A549 (cell line): Measurements from ENCODE around the gene TBC1D1.

Experiments used
- BHLHE40 ChIP-seq: IDR thresholded peaks from 2 replicates; pipeline ENCODE4 v1.6.1; 2012; ENCODE audit warnings: low read depth, low read length, inconsistent platforms
- EP300 ChIP-seq, 2 experiments: fragments of >200 bp; sonication (Bioruptor Twin); formaldehyde crosslinking; IDR thresholded peaks; 2 replicates in 1 of 2; 3 replicates in 1 of 2; pipeline ENCODE4 v1.6.1; 2016 to 2017
- HOXA7 ChIP-seq: fragments of 250-450 bp; sonication (Bioruptor Pico); IDR thresholded peaks from 2 replicates; pipeline ENCODE4 v1.5.0; 2020; ENCODE audit warnings: mild to moderate bottlenecking, moderate library complexity
- MAX ChIP-seq: IDR thresholded peaks from 2 replicates; pipeline ENCODE4 v1.6.1; 2012
- NR3C1 ChIP-seq: fragments of >200 bp; sonication (Bioruptor Twin); formaldehyde crosslinking; IDR thresholded peaks from 3 replicates; pipeline ENCODE4 v1.6.1; 2017
- PBX3 ChIP-seq: IDR thresholded peaks from 2 replicates; pipeline ENCODE4 v1.6.1; 2012
- POLR2A ChIP-seq: IDR thresholded peaks from 2 replicates; pipeline ENCODE4 v1.6.1; 2012; ENCODE audit warnings: mild to moderate bottlenecking, low read length
- POLR2AphosphoS2 ChIP-seq: conservative IDR thresholded peaks from 2 replicates; pipeline ENCODE4 v1.6.1; 2012; ENCODE audit warnings: low read length, improper control_type of control experiment, inconsistent platforms
- ZFP36 ChIP-seq: fragments of 450-650 bp; IDR thresholded peaks from 2 replicates; pipeline ENCODE4 v1.6.1; 2014; ENCODE audit warnings: borderline replicate concordance; ENCODE audit not compliant: partially characterized antibody
- TF ChIP-seq, protein P1 (sequence below): fragments of >200 bp; sonication (Bioruptor Twin); formaldehyde crosslinking; IDR thresholded peaks from 3 replicates; pipeline ENCODE4 v1.5.1; 2016

DNA sequence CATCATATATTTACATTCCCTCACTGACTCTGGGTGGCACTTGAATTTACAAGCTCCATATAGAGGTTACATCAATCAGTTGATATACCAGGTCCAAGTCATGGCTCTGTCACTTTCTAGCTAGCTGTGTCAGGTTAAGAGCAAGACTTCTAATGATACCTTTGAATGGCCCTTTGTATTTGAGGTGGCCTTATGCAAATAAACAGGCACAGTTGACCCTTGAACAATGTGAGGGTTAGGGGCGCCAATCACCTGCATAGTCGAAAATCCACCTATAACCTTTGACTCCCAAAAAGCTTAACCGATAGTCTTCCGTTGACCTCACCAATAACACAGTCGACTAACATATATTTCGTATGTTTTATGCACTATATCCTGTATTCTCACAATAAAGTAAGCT is 68.0 kb downstream of the TBC1D1 start:
- TF ChIP-seq BHLHE40 (no peak), EP300 (IDR thresholded peaks at IDR 0.05) (no peak), MAX (no peak), PBX3 (no peak), POLR2A (no peak), ZFP36 (no peak), HOXA7 (no peak), POLR2AphosphoS2 (no peak), NR3C1 (no peak)
- TF ChIP-seq, protein P1, sequence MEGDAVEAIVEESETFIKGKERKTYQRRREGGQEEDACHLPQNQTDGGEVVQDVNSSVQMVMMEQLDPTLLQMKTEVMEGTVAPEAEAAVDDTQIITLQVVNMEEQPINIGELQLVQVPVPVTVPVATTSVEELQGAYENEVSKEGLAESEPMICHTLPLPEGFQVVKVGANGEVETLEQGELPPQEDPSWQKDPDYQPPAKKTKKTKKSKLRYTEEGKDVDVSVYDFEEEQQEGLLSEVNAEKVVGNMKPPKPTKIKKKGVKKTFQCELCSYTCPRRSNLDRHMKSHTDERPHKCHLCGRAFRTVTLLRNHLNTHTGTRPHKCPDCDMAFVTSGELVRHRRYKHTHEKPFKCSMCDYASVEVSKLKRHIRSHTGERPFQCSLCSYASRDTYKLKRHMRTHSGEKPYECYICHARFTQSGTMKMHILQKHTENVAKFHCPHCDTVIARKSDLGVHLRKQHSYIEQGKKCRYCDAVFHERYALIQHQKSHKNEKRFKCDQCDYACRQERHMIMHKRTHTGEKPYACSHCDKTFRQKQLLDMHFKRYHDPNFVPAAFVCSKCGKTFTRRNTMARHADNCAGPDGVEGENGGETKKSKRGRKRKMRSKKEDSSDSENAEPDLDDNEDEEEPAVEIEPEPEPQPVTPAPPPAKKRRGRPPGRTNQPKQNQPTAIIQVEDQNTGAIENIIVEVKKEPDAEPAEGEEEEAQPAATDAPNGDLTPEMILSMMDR: no peak
